Type B pancreatic cell (in vitro differentiated cells): ENCODE results near the gene NACAD. TPM values are rescaled to one million over a fixed set of nuclear protein-coding genes. Genes with fewer than 3 reads are reported as not detected.

Experiments used
- DNase-seq: peaks from one replicate; pipeline ENCODE4 v3.0.0; 2021; ENCODE audit warnings: mixed read lengths; ENCODE audit not compliant: unreplicated experiment; ENCODE audit errors: extremely low spot score
- H3K27ac Mint-ChIP-seq: 2 replicates; pipeline ENCODE4 v1.8.0; 2021; ENCODE audit warnings: mild to moderate bottlenecking, mixed read lengths
- H3K27me3 Mint-ChIP-seq: 2 replicates; pipeline ENCODE4 v1.8.0; 2021; ENCODE audit warnings: mixed read lengths
- H3K36me3 Mint-ChIP-seq: 2 replicates; pipeline ENCODE4 v1.8.0; 2021; ENCODE audit warnings: mixed read lengths
- H3K4me1 Mint-ChIP-seq: one replicate; pipeline ENCODE4 v1.8.0; 2021; ENCODE audit warnings: mixed read lengths; ENCODE audit not compliant: unreplicated experiment
- H3K4me3 Mint-ChIP-seq: 2 replicates; pipeline ENCODE4 v1.8.0; 2021; ENCODE audit warnings: mild to moderate bottlenecking, mixed read lengths
- H3K9me3 Mint-ChIP-seq: 2 replicates; pipeline ENCODE4 v1.8.0; 2021; ENCODE audit warnings: mixed read lengths
- total RNA-seq: library from RNA; stranded (reverse); gene quantifications from 2 replicates; pipeline ENCODE4 v1.2.1, GENCODE V29; 2021; ENCODE audit warnings: low replicate concordance
- TF ChIP-seq, protein P1 (sequence below): fragments of 200-600 bp; sonication (generic); conservative IDR thresholded peaks from 2 replicates; pipeline ENCODE4 v1.5.0; 2021; ENCODE audit warnings: antibody characterized with exemption, mild to moderate bottlenecking

Gene NACAD
- total RNA-seq, 1 donor from 2014 or later, result 12.5 TPM

GRCh38 chr7:45084336-45084735, 4.4 kb downstream of the NACAD start:
- no peak for DNase-seq
- Mint-ChIP-seq H3K9me3 (no peaks in the 10 kb centered on the region), H3K27ac (no peak overlapping the region), H3K4me3 (peak overlapping the region; percentile 22), H3K36me3 (no peaks in the 10 kb centered on the region), H3K4me1 (no peaks in the 10 kb centered on the region), H3K27me3 (peaks cover 1% of the 10 kb centered on the region)
- TF ChIP-seq, protein P1, sequence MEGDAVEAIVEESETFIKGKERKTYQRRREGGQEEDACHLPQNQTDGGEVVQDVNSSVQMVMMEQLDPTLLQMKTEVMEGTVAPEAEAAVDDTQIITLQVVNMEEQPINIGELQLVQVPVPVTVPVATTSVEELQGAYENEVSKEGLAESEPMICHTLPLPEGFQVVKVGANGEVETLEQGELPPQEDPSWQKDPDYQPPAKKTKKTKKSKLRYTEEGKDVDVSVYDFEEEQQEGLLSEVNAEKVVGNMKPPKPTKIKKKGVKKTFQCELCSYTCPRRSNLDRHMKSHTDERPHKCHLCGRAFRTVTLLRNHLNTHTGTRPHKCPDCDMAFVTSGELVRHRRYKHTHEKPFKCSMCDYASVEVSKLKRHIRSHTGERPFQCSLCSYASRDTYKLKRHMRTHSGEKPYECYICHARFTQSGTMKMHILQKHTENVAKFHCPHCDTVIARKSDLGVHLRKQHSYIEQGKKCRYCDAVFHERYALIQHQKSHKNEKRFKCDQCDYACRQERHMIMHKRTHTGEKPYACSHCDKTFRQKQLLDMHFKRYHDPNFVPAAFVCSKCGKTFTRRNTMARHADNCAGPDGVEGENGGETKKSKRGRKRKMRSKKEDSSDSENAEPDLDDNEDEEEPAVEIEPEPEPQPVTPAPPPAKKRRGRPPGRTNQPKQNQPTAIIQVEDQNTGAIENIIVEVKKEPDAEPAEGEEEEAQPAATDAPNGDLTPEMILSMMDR, result no peak

DNA sequence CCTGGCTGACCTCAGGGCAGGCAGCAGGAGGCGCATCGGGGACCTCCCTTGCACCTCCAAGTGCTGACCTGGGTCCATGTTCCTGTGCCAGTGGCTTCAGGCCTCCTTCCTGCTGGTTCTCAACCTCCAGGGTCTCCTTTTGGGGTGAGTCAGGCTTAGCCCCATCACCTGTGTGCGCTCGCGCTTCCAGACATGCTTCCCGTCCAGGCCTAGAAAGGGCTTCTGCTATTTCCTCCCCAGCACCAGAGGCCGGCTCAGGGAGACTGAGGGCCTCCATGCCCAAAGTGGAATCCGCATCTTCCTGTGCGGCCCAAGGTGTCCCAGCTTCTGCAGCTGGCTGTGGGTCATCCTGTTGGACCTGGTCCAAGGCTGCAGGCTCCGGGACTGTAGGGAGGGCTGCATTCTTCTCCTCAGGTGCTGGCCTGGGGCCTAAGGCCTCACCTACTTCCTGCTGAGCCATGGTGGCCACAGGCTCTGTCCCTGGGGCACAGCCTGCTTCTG, 5.9 kb downstream of the NACAD start:
- no peaks in the 10 kb centered on the region for H3K4me1 Mint-ChIP-seq
- DNase-seq, result no peak
- TF ChIP-seq, protein P1, result no peak
- H3K27me3 Mint-ChIP-seq, result no peaks in the 10 kb centered on the region
- no peak overlapping the region for H3K4me3 Mint-ChIP-seq
- no peak overlapping the region for H3K27ac Mint-ChIP-seq
- H3K36me3 Mint-ChIP-seq, result no peaks in the 10 kb centered on the region
- H3K9me3 Mint-ChIP-seq, result no peaks in the 10 kb centered on the region

GRCh38 chr7:45082031-45082830, 6.5 kb downstream of the NACAD start:
- H3K9me3 Mint-ChIP-seq, result no peaks in the 10 kb centered on the region
- H3K36me3 Mint-ChIP-seq, result no peaks in the 10 kb centered on the region
- no peak for DNase-seq
- H3K27ac Mint-ChIP-seq, result no peak overlapping the region
- no peak overlapping the region for H3K4me3 Mint-ChIP-seq
- H3K27me3 Mint-ChIP-seq, result no peaks in the 10 kb centered on the region
- TF ChIP-seq, protein P1, result no peak
- no peaks in the 10 kb centered on the region for H3K4me1 Mint-ChIP-seq

DNA sequence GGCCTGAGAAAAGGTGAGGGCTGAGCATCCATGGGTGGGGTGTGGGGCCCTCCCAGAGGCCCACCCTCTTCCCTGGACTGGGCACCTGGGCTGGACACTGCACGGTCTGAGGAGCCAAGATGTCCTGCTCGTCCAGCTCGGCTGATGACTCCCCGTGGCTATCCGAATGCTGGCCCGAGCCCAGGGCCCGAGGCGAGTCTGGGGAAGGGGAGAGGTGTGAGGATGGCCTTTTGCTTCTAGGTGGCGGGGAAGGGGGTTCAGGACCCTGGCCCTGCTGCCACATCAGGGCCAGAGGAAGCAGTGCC, 7.1 kb downstream of the NACAD start:
- no peak overlapping the region for H3K4me3 Mint-ChIP-seq
- DNase-seq, result no peak
- no peaks in the 10 kb centered on the region for H3K9me3 Mint-ChIP-seq
- H3K27ac Mint-ChIP-seq, result no peak overlapping the region
- no peaks in the 10 kb centered on the region for H3K36me3 Mint-ChIP-seq
- no peaks in the 10 kb centered on the region for H3K4me1 Mint-ChIP-seq
- TF ChIP-seq, protein P1, result no peak
- H3K27me3 Mint-ChIP-seq, result no peaks in the 10 kb centered on the region

- Mint-ChIP-seq H3K27me3 (no peaks in the 10 kb centered on the region), H3K4me1 (no peaks in the 10 kb centered on the region), H3K36me3 (no peaks in the 10 kb centered on the region), H3K9me3 (no peaks in the 10 kb centered on the region), H3K4me3 (no peak overlapping the region), H3K27ac (no peak overlapping the region)
- no peak for DNase-seq
- TF ChIP-seq, protein P1, result no peak
Measured at GRCh38 chr7:45080958-45081669, 7.7 kb downstream of the NACAD start.
